GM19099 (cell line): Measurements from ENCODE around the gene PUM1.

Source experiments
- POLR2A ChIP-seq: IDR thresholded peaks from 3 replicates; pipeline ENCODE4 v1.6.1; 2011; ENCODE audit warnings: low read depth; ENCODE audit not compliant: insufficient read length; ENCODE audit errors: extremely low read depth

PUM1 gene

GRCh38 chr1:30914931-30915330 lies 150.6 kb downstream of the PUM1 start:
- no peak for TF ChIP-seq POLR2A

- no peak for TF ChIP-seq POLR2A
Measured at GRCh38 chr1:30914587-30914922, 151.0 kb downstream of the PUM1 start.

GRCh38 chr1:30912913-30913652 lies 152.4 kb downstream of the PUM1 start:
- no peak for TF ChIP-seq POLR2A

- no peak for TF ChIP-seq POLR2A
Measured at GRCh38 chr1:30912224-30912623, 153.3 kb downstream of the PUM1 start.

- no peak for TF ChIP-seq POLR2A
Measured at GRCh38 chr1:30911059-30911954, 154.2 kb downstream of the PUM1 start.

GRCh38 chr1:30909365-30910068 lies 156.0 kb downstream of the PUM1 start:
- no peak for TF ChIP-seq POLR2A

GRCh38 chr1:30908696-30909364 lies 156.7 kb downstream of the PUM1 start, which contains the start of gene SDC3:
Gene SDC3, minus strand, starts transcription at chr1:30908758. Its CDS starts 172 bp downstream, at chr1:30908586.
- no peak for TF ChIP-seq POLR2A

- no peak for TF ChIP-seq POLR2A
Measured at GRCh38 chr1:30908316-30908695, 157.2 kb downstream of the PUM1 start.

- TF ChIP-seq POLR2A = no peak
Measured at GRCh38 chr1:30907481-30908315, 157.8 kb downstream of the PUM1 start.

GRCh38 chr1:30906631-30907441 lies 158.7 kb downstream of the PUM1 start:
- TF ChIP-seq POLR2A = no peak

- no peak for TF ChIP-seq POLR2A
Measured at GRCh38 chr1:30905916-30906620, 159.4 kb downstream of the PUM1 start.

GRCh38 chr1:30905403-30905802 lies 160.1 kb downstream of the PUM1 start:
- TF ChIP-seq POLR2A = no peak

GRCh38 chr1:30904962-30905335 lies 160.6 kb downstream of the PUM1 start:
- TF ChIP-seq POLR2A = no peak
